Measurements from ENCODE around the gene TNIP2.

GRCh38 chr4:2762048-2762447 is 5.9 kb upstream of the TNIP2 start:
- no peak for TF ChIP-seq YY1 (IDR thresholded peaks at IDR 0.05; ENCODE audit: insufficient read depth, insufficient read length)
- no peak for TF ChIP-seq ZNF274 (IDR thresholded peaks at IDR 0.05; ENCODE audit: low read depth, low read length)

Data from NT2/D1 (cell line).